Stimulated activated CD4-positive, alpha-beta T cell treated with anti-CD3 and anti-CD28 coated beads, Interleukin-4, amount 100 ng/mL, for 24 hours (primary cell): ENCODE results near the gene ZNF423.

Source experiments
- DNase-seq: peaks from one replicate; pipeline ENCODE4 v3.0.0-alpha.2; 2020

Gene ZNF423

GRCh38 chr16:49780433-49780832 is 75.5 kb downstream of the ZNF423 start:
- no peak for DNase-seq

GRCh38 chr16:49779979-49780378 is 75.9 kb downstream of the ZNF423 start:
- no peak for DNase-seq

- no peak for DNase-seq
Observed at GRCh38 chr16:49778202-49778930, 77.5 kb downstream of the ZNF423 start.

GRCh38 chr16:49776734-49777133 is 79.2 kb downstream of the ZNF423 start:
- no peak for DNase-seq

GRCh38 chr16:49776085-49776595 is 79.8 kb downstream of the ZNF423 start:
- DNase-seq = no peak

GRCh38 chr16:49775581-49775980 is 80.3 kb downstream of the ZNF423 start:
- no peak for DNase-seq

GRCh38 chr16:49775018-49775417 is 80.9 kb downstream of the ZNF423 start:
- DNase-seq = no peak

- DNase-seq = no peak
Observed at GRCh38 chr16:49773534-49774475, 82.1 kb downstream of the ZNF423 start.

GRCh38 chr16:49767998-49768397 is 87.9 kb downstream of the ZNF423 start:
- no peak for DNase-seq

GRCh38 chr16:49767414-49767813 is 88.5 kb downstream of the ZNF423 start:
- DNase-seq = no peak

- no peak for DNase-seq
Observed at GRCh38 chr16:49766225-49766624, 89.7 kb downstream of the ZNF423 start.

- no peak for DNase-seq
Observed at GRCh38 chr16:49763826-49764225, 92.1 kb downstream of the ZNF423 start.

- no peak for DNase-seq
Observed at GRCh38 chr16:49760815-49761214, 95.1 kb downstream of the ZNF423 start.

- DNase-seq = no peak
Observed at GRCh38 chr16:49757559-49758069, 98.3 kb downstream of the ZNF423 start.

- no peak for DNase-seq
Observed at GRCh38 chr16:49756775-49757558, 98.9 kb downstream of the ZNF423 start.

GRCh38 chr16:49755716-49756505 is 100.0 kb downstream of the ZNF423 start:
- DNase-seq = no peak

GRCh38 chr16:49755313-49755620 is 100.6 kb downstream of the ZNF423 start:
- no peak for DNase-seq

GRCh38 chr16:49754495-49755312 is 101.2 kb downstream of the ZNF423 start:
- no peak for DNase-seq

GRCh38 chr16:49750341-49751000 is 105.4 kb downstream of the ZNF423 start:
- DNase-seq = no peak

- DNase-seq = no peak
Observed at GRCh38 chr16:49749816-49750215, 106.1 kb downstream of the ZNF423 start.

- no peak for DNase-seq
Observed at GRCh38 chr16:49748322-49748721, 107.6 kb downstream of the ZNF423 start.
